Right kidney (tissue), 1 donor: ENCODE results near the gene MDFIC2.
"Not testable (repeated sequence)": the region's sequence is repeated elsewhere in the genome, so short reads cannot be mapped to it uniquely, and the experiment has no call there.

Experiments used
- DNase-seq: peaks from one replicate; pipeline ENCODE4 v3.0.0-alpha.2; 2016

MDFIC2 gene

GRCh38 chr3:70256566-70256965, 55.9 kb downstream of the MDFIC2 start:
- DNase-seq: no peak

GRCh38 chr3:70250492-70250891, 61.9 kb downstream of the MDFIC2 start:
- no peak for DNase-seq

GRCh38 chr3:70249509-70250160, 62.8 kb downstream of the MDFIC2 start:
- DNase-seq: no peak

- DNase-seq: no peak
These were observed 63.6 kb downstream of the MDFIC2 start for GRCh38 chr3:70248856-70249255.

- no peak for DNase-seq
These were observed 64.5 kb downstream of the MDFIC2 start for GRCh38 chr3:70247955-70248354.

- DNase-seq: no peak
These were observed 66.5 kb downstream of the MDFIC2 start for GRCh38 chr3:70245746-70246525.

GRCh38 chr3:70244422-70244821, 68.0 kb downstream of the MDFIC2 start:
- DNase-seq: no peak

GRCh38 chr3:70242297-70242882, 70.0 kb downstream of the MDFIC2 start:
- DNase-seq: no peak

GRCh38 chr3:70233812-70234211, 78.6 kb downstream of the MDFIC2 start:
- DNase-seq: no peak

- DNase-seq: no peak
These were observed 79.3 kb downstream of the MDFIC2 start for GRCh38 chr3:70233112-70233511.

GRCh38 chr3:70231266-70231701, 81.2 kb downstream of the MDFIC2 start:
- no peak for DNase-seq

- no peak for DNase-seq
These were observed 85.0 kb downstream of the MDFIC2 start for GRCh38 chr3:70227437-70227836.

GRCh38 chr3:70225146-70225545, 87.3 kb downstream of the MDFIC2 start:
- no peak for DNase-seq

- no peak for DNase-seq
These were observed 88.1 kb downstream of the MDFIC2 start for GRCh38 chr3:70224337-70224736.

GRCh38 chr3:70218471-70218870, 94.0 kb downstream of the MDFIC2 start:
- DNase-seq: no peak

GRCh38 chr3:70211274-70211673, 101.2 kb downstream of the MDFIC2 start:
- DNase-seq: not testable (repeated sequence)

- no peak for DNase-seq
These were observed 110.5 kb downstream of the MDFIC2 start for GRCh38 chr3:70201975-70202374.

- no peak for DNase-seq
These were observed 122.5 kb downstream of the MDFIC2 start for GRCh38 chr3:70189884-70190473.

- no peak for DNase-seq
These were observed 126.2 kb downstream of the MDFIC2 start for GRCh38 chr3:70186221-70186620.

- no peak for DNase-seq
These were observed 126.8 kb downstream of the MDFIC2 start for GRCh38 chr3:70185661-70186060.

GRCh38 chr3:70183781-70184504, 128.5 kb downstream of the MDFIC2 start:
- DNase-seq: no peak

GRCh38 chr3:70182166-70182565, 130.3 kb downstream of the MDFIC2 start:
- no peak for DNase-seq

- DNase-seq: no peak
These were observed 131.8 kb downstream of the MDFIC2 start for GRCh38 chr3:70180664-70181063.
